Suprapubic skin (tissue), 4 donors: ENCODE results near the gene IGSF10. TPM values are rescaled to one million over a fixed set of nuclear protein-coding genes. Genes with fewer than 3 reads are reported as not detected.
A peak's percentile ranks its signal among the peaks of the same experiment; 100 is the strongest.

ENCODE experiments used
- DNase-seq, 2 donors: peaks; one replicate each; pipeline ENCODE4 v3.0.0-alpha.2; 2019; ENCODE audit warnings: low spot score in 2 of 2
- H3K27ac ChIP-seq: fragments of 200-600 bp; sonication (generic); one replicate; pipeline ENCODE4 v1.5.1; 2019
- H3K27me3 ChIP-seq: fragments of 200-600 bp; sonication (generic); one replicate; pipeline ENCODE4 v1.5.1; 2019
- H3K36me3 ChIP-seq: fragments of 200-600 bp; sonication (generic); one replicate; pipeline ENCODE4 v1.5.1; 2019
- H3K4me1 ChIP-seq: fragments of 200-600 bp; sonication (generic); one replicate; pipeline ENCODE4 v1.5.1; 2019
- H3K4me3 ChIP-seq: fragments of 200-600 bp; sonication (generic); one replicate; pipeline ENCODE4 v1.5.1; 2019; ENCODE audit warnings: mild to moderate bottlenecking
- H3K9me3 ChIP-seq: fragments of 200-600 bp; sonication (generic); one replicate; pipeline ENCODE4 v1.5.1; 2019
- CTCF ChIP-seq, 2 donors: fragments of 200-600 bp in 1 of 2; fragments of 450-650 bp in 1 of 2; sonication (generic) in 1 of 2; IDR thresholded peaks; one replicate each; pipeline ENCODE4 v1.5.1; 2016 to 2019; ENCODE audit warnings: antibody characterized with exemption in 2 of 2, mild to moderate bottlenecking in 1 of 2, moderate library complexity in 1 of 2
- EP300 ChIP-seq: sonication (generic); formaldehyde crosslinking; IDR thresholded peaks from one replicate; pipeline ENCODE4 v1.6.1; 2017; ENCODE audit warnings: antibody characterized with exemption
- POLR2A ChIP-seq, 2 donors: fragments of 450-650 bp; IDR thresholded peaks; one replicate each; pipeline ENCODE4 v1.6.1; 2017; ENCODE audit warnings: antibody characterized with exemption in 2 of 2, mild to moderate bottlenecking in 2 of 2, moderate library complexity in 2 of 2
- POLR2AphosphoS5 ChIP-seq, 3 donors: sonication (generic); formaldehyde crosslinking; IDR thresholded peaks; one replicate each; pipeline ENCODE4 v1.6.1; 2017; ENCODE audit warnings: antibody characterized with exemption in 3 of 3
- WGBS: methylation state at CpG from one replicate; pipeline ENCODE4 v1.1.5; 2018; 5-methylcytosine and 5-hydroxymethylcytosine counted together
- total RNA-seq, 4 donors: library from RNA; depleted of rRNA; stranded (reverse); fragments of >200 nt; gene quantifications; one replicate each; pipeline ENCODE4 v1.1.0, GENCODE V29; 2016

IGSF10 gene
- total RNA-seq, 4 donors from 2014 or later: 0.96 to 7.1 (median 1.7) TPM

- Histone ChIP-seq H3K4me1 (no peaks in the 10 kb centered on the region), H3K27ac (no peak overlapping the region), H3K36me3 (no peaks in the 10 kb centered on the region), H3K27me3 (no peaks in the 10 kb centered on the region), H3K9me3 (no peaks in the 10 kb centered on the region), H3K4me3 (no peak overlapping the region)
- DNase-seq: no peak
- TF ChIP-seq POLR2AphosphoS5 (IDR thresholded peaks at IDR 0.05): no peak
- TF ChIP-seq CTCF (IDR thresholded peaks at IDR 0.05): no peak
- TF ChIP-seq EP300: no peak
- no peak for TF ChIP-seq POLR2A (IDR thresholded peaks at IDR 0.05)
- 98% methylated on average over 7 of the region's 7 CpGs for WGBS
These were observed 15.6 kb upstream of the IGSF10 start for GRCh38 chr3:151476344-151477018.

DNA sequence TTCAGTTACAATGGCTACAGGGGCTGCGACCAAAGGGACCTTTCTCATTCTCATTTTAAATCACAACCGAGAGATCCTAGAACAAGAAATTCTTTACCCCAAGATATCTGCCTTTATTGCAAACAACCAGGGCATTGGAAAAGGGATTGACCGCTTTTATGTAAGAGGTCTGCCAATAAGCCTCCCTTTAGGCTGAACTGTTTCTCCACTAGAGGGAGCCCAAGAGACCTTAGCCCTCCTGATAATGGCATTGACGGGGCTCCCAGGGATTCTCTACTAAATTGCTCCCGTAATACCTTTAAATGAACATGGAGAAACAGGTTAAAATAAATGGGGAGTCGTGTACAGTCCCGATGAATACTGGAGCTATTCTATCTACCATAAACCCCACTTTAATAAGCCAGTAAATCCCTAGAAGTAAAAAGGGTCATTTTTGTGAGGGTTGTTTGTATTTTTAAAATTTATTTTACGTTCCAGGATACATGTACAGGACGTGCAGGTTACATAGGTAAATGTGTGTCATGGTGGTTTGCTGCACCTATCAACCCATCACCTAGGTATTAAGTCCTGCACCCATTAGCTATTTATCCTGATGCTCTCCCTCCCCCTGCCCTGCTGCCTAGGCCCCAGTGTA lies 7.5 kb upstream of the IGSF10 start:
- Histone ChIP-seq H3K27me3 (no peaks in the 10 kb centered on the region), H3K27ac (no peak overlapping the region), H3K36me3 (no peaks in the 10 kb centered on the region), H3K9me3 (no peaks in the 10 kb centered on the region), H3K4me1 (no peaks in the 10 kb centered on the region), H3K4me3 (no peak overlapping the region)
- 58% methylated on average over 9 of the region's 9 CpGs for WGBS
- DNase-seq: no peak
- no peak for TF ChIP-seq POLR2A (IDR thresholded peaks at IDR 0.05)
- TF ChIP-seq POLR2AphosphoS5 (IDR thresholded peaks at IDR 0.05): no peak
- TF ChIP-seq CTCF (IDR thresholded peaks at IDR 0.05): peak; percentile 47 to 80

GRCh38 chr3:151467069-151467468 lies 6.2 kb upstream of the IGSF10 start:
- H3K36me3 ChIP-seq: no peaks in the 10 kb centered on the region
- no peak overlapping the region for H3K4me3 ChIP-seq
- H3K4me1 ChIP-seq: no peaks in the 10 kb centered on the region
- no peak for DNase-seq
- WGBS: 86% methylated on average over 1 of the region's 1 CpG
- no peaks in the 10 kb centered on the region for H3K9me3 ChIP-seq
- H3K27me3 ChIP-seq: no peaks in the 10 kb centered on the region
- TF ChIP-seq CTCF (IDR thresholded peaks at IDR 0.05) (no peak), EP300 (no peak), POLR2A (IDR thresholded peaks at IDR 0.05) (no peak), POLR2AphosphoS5 (IDR thresholded peaks at IDR 0.05) (no peak)
- H3K27ac ChIP-seq: no peak overlapping the region

DNA sequence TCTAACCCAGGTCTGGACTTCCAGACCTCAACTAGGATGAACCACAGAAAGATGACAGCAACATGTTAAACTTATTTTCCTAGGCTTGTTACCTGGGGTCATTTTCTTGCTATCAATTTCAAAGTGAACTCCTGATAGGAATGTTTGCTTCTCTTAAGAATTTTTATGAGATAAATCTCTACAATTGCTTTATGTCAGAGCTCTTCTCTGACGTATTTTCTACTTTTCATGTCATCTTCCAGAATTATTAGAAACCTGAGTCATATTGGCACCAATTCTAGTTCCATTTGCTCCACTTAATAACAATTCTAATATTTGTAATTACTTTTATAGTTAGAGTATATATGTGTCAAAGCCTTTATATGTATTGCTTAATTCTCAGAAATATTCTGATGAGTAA lies 2.1 kb upstream of the IGSF10 start:
- TF ChIP-seq EP300 (no peak), POLR2AphosphoS5 (IDR thresholded peaks at IDR 0.05) (no peak)
- WGBS: 46% methylated on average over 1 of the region's 1 CpG

GRCh38 chr3:151462278-151462780 lies 1.5 kb upstream of the IGSF10 start:
- no peaks in the 10 kb centered on the region for H3K4me1 ChIP-seq
- no peaks in the 10 kb centered on the region for H3K36me3 ChIP-seq
- 80% methylated on average over 6 of the region's 6 CpGs for WGBS
- H3K9me3 ChIP-seq: no peaks in the 10 kb centered on the region
- H3K27me3 ChIP-seq: no peaks in the 10 kb centered on the region
- DNase-seq: no peak
- H3K4me3 ChIP-seq: no peak overlapping the region
- no peak for TF ChIP-seq POLR2AphosphoS5 (IDR thresholded peaks at IDR 0.05)
- no peak overlapping the region for H3K27ac ChIP-seq

More for the DNA sequence above, 2.1 kb upstream of the IGSF10 start:
- H3K9me3 ChIP-seq: no peaks in the 10 kb centered on the region
- H3K4me3 ChIP-seq: no peak overlapping the region
- DNase-seq: no peak
- H3K36me3 ChIP-seq: no peaks in the 10 kb centered on the region
- H3K27ac ChIP-seq: no peak overlapping the region
- H3K4me1 ChIP-seq: no peaks in the 10 kb centered on the region
- H3K27me3 ChIP-seq: no peaks in the 10 kb centered on the region

DNA sequence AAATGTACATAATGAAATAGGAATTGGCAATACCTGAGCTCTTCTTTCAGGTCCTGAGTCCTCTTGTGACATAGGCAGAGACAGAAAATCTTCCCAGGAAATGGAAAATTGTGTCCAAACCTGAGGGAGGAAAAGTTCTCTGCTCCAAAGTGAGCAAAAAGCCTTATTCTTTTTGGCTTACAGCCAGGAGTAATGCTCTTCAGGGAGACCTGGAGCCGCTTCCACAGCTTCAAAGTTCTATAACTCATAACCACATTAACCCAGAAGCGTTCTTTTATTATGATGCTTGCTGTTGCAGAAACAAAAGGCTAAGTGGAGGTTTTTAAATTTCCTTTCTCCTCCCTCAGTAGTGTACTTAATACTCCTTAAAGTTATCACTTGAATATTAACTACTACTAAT lies 633 bp downstream of the IGSF10 start:
- Histone ChIP-seq H3K4me3 (peak overlapping the region; percentile 58), H3K27ac (no peak overlapping the region)
- 35% methylated on average over 2 of the region's 2 CpGs for WGBS

More for the DNA sequence above, 633 bp downstream of the IGSF10 start:
- no peak for DNase-seq
- H3K9me3 ChIP-seq: no peaks in the 10 kb centered on the region
- no peaks in the 10 kb centered on the region for H3K4me1 ChIP-seq
- no peaks in the 10 kb centered on the region for H3K36me3 ChIP-seq
- TF ChIP-seq CTCF (IDR thresholded peaks at IDR 0.05) (no peak), POLR2A (IDR thresholded peaks at IDR 0.05) (no peak), EP300 (no peak), POLR2AphosphoS5 (IDR thresholded peaks at IDR 0.05) (no peak)
- H3K27me3 ChIP-seq: no peaks in the 10 kb centered on the region
